Measurements from ENCODE around the gene SQOR. TPM values are rescaled to one million over a fixed set of nuclear protein-coding genes. Genes with fewer than 3 reads are reported as not detected.

SQOR gene
- total and polyA plus RNA-seq, 3 donors from 2014 or later: 8.1 to 18.2 (median 9.1) TPM

- H3K9me3 ChIP-seq: no peaks in the 10 kb centered on the region
- H3K27me3 ChIP-seq: no peaks in the 10 kb centered on the region
- H3K27ac ChIP-seq: no peak overlapping the region
- 84% methylated on average over 3 of the region's 3 CpGs for WGBS, 2 donors
- H3K36me3 ChIP-seq (ENCODE audit: low read depth, missing control alignments): no peaks in the 10 kb centered on the region
- no peak for DNase-seq
- intact Hi-C loops (cut with DNase I; ENCODE audit: low total_unique reads): no loop called here
- no peaks in the 10 kb centered on the region for H3K4me1 ChIP-seq
- no peak for TF ChIP-seq CTCF (IDR thresholded peaks at IDR 0.05)
- no peak for TF ChIP-seq POLR2A (IDR thresholded peaks at IDR 0.05)
- no peak overlapping the region for H3K4me3 ChIP-seq
Observed at GRCh38 chr15:45669422-45669821, 34.6 kb downstream of the SQOR start.

- Histone ChIP-seq H3K36me3 (ENCODE audit: low read depth, missing control alignments) (no peaks in the 10 kb centered on the region), H3K4me3 (no peak overlapping the region), H3K27ac (no peak overlapping the region), H3K27me3 (no peaks in the 10 kb centered on the region), H3K9me3 (no peaks in the 10 kb centered on the region), H3K4me1 (no peaks in the 10 kb centered on the region)
- no peak for TF ChIP-seq POLR2A (IDR thresholded peaks at IDR 0.05)
- TF ChIP-seq CTCF (IDR thresholded peaks at IDR 0.05): no peak
- WGBS, 2 donors: 59 to 66% methylated on average over 5 of the region's 5 CpGs
- intact Hi-C loops (cut with DNase I; ENCODE audit: low total_unique reads): no loop called here
- no peak for DNase-seq
Observed at GRCh38 chr15:45670091-45670490, 35.3 kb downstream of the SQOR start.

- Histone ChIP-seq H3K4me1 (no peaks in the 10 kb centered on the region), H3K9me3 (no peaks in the 10 kb centered on the region), H3K36me3 (ENCODE audit: low read depth, missing control alignments) (no peaks in the 10 kb centered on the region), H3K27me3 (no peaks in the 10 kb centered on the region), H3K27ac (no peak overlapping the region), H3K4me3 (no peak overlapping the region)
- intact Hi-C loops (cut with DNase I; ENCODE audit: low total_unique reads): no loop called here
- DNase-seq: no peak
- WGBS, 2 donors: 75 to 76% methylated on average over 4 of the region's 4 CpGs
- TF ChIP-seq POLR2A (IDR thresholded peaks at IDR 0.05): no peak
- TF ChIP-seq CTCF (IDR thresholded peaks at IDR 0.05): no peak
Observed at GRCh38 chr15:45670511-45670910, 35.7 kb downstream of the SQOR start.

- Histone ChIP-seq H3K4me3 (no peak overlapping the region), H3K9me3 (no peaks in the 10 kb centered on the region), H3K36me3 (ENCODE audit: low read depth, missing control alignments) (no peaks in the 10 kb centered on the region), H3K27me3 (no peaks in the 10 kb centered on the region), H3K27ac (no peak overlapping the region), H3K4me1 (no peaks in the 10 kb centered on the region)
- 66 to 67% methylated on average over 3 of the region's 3 CpGs for WGBS, 2 donors
- DNase-seq: no peak
- intact Hi-C loops (cut with DNase I; ENCODE audit: low total_unique reads): no loop called here
- TF ChIP-seq POLR2A (IDR thresholded peaks at IDR 0.05): no peak
- TF ChIP-seq CTCF (IDR thresholded peaks at IDR 0.05): no peak
Observed at GRCh38 chr15:45674677-45675076, 39.8 kb downstream of the SQOR start.

- TF ChIP-seq POLR2A (IDR thresholded peaks at IDR 0.05): no peak
- TF ChIP-seq CTCF (IDR thresholded peaks at IDR 0.05): no peak
- intact Hi-C loops (cut with DNase I; ENCODE audit: low total_unique reads): no loop called here
- Histone ChIP-seq H3K9me3 (no peaks in the 10 kb centered on the region), H3K4me3 (no peak overlapping the region), H3K4me1 (no peaks in the 10 kb centered on the region), H3K27ac (no peak overlapping the region), H3K36me3 (ENCODE audit: low read depth, missing control alignments) (no peaks in the 10 kb centered on the region), H3K27me3 (no peaks in the 10 kb centered on the region)
- 94 to 95% methylated on average over 7 of the region's 7 CpGs for WGBS, 2 donors
- no peak for DNase-seq
Observed at GRCh38 chr15:45677797-45678196, 43.0 kb downstream of the SQOR start.

Data from testis (tissue), 3 donors.